ACC112 (cell line): Measurements from ENCODE around the gene SLC8A3.

Experiments used
- H2AFZ ChIP-seq: fragments of 200-600 bp; sonication (generic); one replicate; pipeline ENCODE4 v1.6.0; 2017; ENCODE audit warnings: antibody characterized with exemption, low read length; ENCODE audit not compliant: unreplicated experiment
- H3K27ac ChIP-seq: fragments of 200-600 bp; sonication (generic); 2 replicates; pipeline ENCODE4 v1.5.1; 2014; ENCODE audit warnings: low read depth, mild to moderate bottlenecking, antibody characterized with exemption, low read length, moderate library complexity
- H3K27me3 ChIP-seq: fragments of 200-600 bp; sonication (generic); 2 replicates; pipeline ENCODE4 v1.6.1; 2014; ENCODE audit warnings: mild to moderate bottlenecking, antibody characterized with exemption, low read length, moderate library complexity, mixed read lengths; ENCODE audit not compliant: insufficient read depth
- H3K36me3 ChIP-seq: fragments of 200-600 bp; sonication (generic); 2 replicates; pipeline ENCODE4 v1.6.1; 2016; ENCODE audit warnings: mild to moderate bottlenecking, antibody characterized with exemption, low read length, moderate library complexity, mixed read lengths; ENCODE audit not compliant: insufficient read depth
- H3K4me1 ChIP-seq: fragments of 200-600 bp; sonication (generic); one replicate; pipeline ENCODE4 v1.6.1; 2016; ENCODE audit warnings: low read length, mixed read lengths; ENCODE audit not compliant: insufficient read depth, unreplicated experiment, control insufficient read depth
- H3K4me3 ChIP-seq: fragments of 200-600 bp; sonication (generic); 2 replicates; pipeline ENCODE4 v1.5.1; 2014; ENCODE audit warnings: mild to moderate bottlenecking, low read depth, low read length
- H3K79me2 ChIP-seq: fragments of 200-600 bp; sonication (generic); one replicate; pipeline ENCODE4 v1.6.0; 2016; ENCODE audit warnings: low read length; ENCODE audit not compliant: control insufficient read depth, unreplicated experiment, insufficient read depth

The SLC8A3 gene

DNA sequence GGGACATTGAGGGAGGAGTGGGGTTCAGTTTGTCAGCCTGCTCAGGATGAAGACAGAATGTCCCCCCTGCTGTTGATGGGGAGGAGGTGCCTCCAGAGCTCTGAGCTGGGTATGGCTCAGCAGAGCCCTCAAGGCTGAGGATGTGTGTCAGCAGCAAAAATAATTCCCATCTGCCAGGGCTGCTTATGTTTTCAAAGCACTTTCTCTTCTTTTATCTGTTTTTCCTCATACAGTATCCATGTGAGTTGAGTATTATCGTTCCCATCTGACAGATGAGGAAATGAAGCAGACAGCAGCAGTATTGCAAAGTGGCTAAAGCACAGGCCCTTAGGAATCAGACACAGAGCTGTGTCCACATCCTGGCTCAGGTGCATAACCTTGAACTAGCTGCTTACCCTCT, 94.1 kb downstream of the SLC8A3 start:
- Histone ChIP-seq H3K36me3 (no peaks in the 10 kb centered on the region), H3K79me2 (no peaks in the 10 kb centered on the region), H3K4me1 (no peaks in the 10 kb centered on the region), H3K27me3 (peaks cover 35% of the 10 kb centered on the region), H3K27ac (no peak overlapping the region), H3K4me3 (no peak overlapping the region), H2AFZ (no peak overlapping the region)

DNA sequence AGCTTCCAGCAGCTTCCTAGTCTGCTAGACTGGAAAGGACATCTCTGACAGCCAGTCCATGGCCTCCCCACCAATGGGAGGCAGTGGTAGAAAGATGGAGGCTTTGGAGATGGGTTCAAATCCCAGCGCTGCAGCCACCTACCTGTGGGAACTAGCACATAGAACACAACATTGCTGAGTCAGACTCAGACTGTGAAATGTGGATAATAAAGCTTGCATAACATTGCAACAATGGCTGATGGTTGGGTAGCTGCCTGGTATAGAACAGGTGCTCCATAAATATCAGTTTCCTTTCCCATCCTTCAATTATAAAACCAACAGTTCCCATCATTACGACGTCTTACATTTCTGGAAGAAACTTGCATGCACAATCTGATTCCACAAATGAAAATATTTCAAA, 94.6 kb downstream of the SLC8A3 start:
- Histone ChIP-seq H3K27ac (no peak overlapping the region), H3K4me3 (no peak overlapping the region), H3K79me2 (no peaks in the 10 kb centered on the region), H2AFZ (no peak overlapping the region), H3K27me3 (peaks cover 35% of the 10 kb centered on the region), H3K36me3 (no peaks in the 10 kb centered on the region), H3K4me1 (no peaks in the 10 kb centered on the region)

DNA sequence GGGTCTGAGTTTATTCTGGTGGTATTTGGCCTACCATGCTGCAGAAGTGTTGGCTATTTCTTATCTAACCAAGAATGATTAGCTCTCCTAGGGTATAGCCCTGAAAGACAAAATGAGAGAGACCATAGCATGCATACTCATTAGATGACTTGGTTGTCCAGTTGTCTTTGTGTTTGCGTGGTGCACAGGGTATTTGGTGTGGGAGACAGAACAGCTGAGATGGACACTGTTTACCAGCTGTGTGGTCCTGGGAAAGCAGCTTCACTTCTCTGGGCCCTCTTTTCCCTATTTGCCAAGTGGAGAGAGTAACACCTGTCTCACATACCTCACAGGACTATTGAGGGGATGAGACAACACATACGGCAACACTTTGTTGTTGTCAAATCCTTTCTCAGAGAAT, 95.6 kb downstream of the SLC8A3 start:
- H3K27me3 ChIP-seq = peaks cover 28% of the 10 kb centered on the region
- H3K4me1 ChIP-seq = no peaks in the 10 kb centered on the region
- H3K36me3 ChIP-seq = no peaks in the 10 kb centered on the region
- no peaks in the 10 kb centered on the region for H3K79me2 ChIP-seq
- H2AFZ ChIP-seq = no peak overlapping the region
- H3K4me3 ChIP-seq = no peak overlapping the region
- H3K27ac ChIP-seq = no peak overlapping the region

DNA sequence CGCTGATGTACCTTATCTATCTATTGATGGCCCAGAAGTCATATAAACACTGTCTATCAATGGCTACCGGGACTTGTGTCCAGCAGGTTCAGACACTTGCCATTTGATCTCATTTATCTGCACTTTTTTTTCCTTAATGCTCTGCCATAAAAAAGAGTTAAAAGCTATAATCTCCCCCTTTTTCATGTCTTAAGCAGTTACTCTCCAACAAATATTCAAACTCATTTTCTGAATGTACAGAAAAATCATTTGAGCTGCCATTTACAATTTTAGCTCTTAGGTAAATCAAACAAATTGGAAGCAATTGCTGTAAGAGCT, 101.4 kb downstream of the SLC8A3 start:
- no peak overlapping the region for H3K27ac ChIP-seq
- H3K36me3 ChIP-seq = no peaks in the 10 kb centered on the region
- peaks cover 53% of the 10 kb centered on the region for H3K27me3 ChIP-seq
- H3K4me3 ChIP-seq = no peak overlapping the region
- no peaks in the 10 kb centered on the region for H3K79me2 ChIP-seq
- H2AFZ ChIP-seq = no peak overlapping the region
- no peaks in the 10 kb centered on the region for H3K4me1 ChIP-seq

- no peak overlapping the region for H3K4me3 ChIP-seq
- H3K4me1 ChIP-seq = no peaks in the 10 kb centered on the region
- H2AFZ ChIP-seq = no peak overlapping the region
- no peaks in the 10 kb centered on the region for H3K36me3 ChIP-seq
- H3K79me2 ChIP-seq = no peaks in the 10 kb centered on the region
- peaks cover 54% of the 10 kb centered on the region for H3K27me3 ChIP-seq
- no peak overlapping the region for H3K27ac ChIP-seq
Observed at GRCh38 chr14:70086685-70087379, 101.9 kb downstream of the SLC8A3 start.

GRCh38 chr14:70084226-70084625, 104.5 kb downstream of the SLC8A3 start:
- H3K79me2 ChIP-seq = no peaks in the 10 kb centered on the region
- H3K36me3 ChIP-seq = no peaks in the 10 kb centered on the region
- H3K27me3 ChIP-seq = peaks cover 34% of the 10 kb centered on the region
- no peak overlapping the region for H3K4me3 ChIP-seq
- no peaks in the 10 kb centered on the region for H3K4me1 ChIP-seq
- H3K27ac ChIP-seq = no peak overlapping the region
- H2AFZ ChIP-seq = no peak overlapping the region

DNA sequence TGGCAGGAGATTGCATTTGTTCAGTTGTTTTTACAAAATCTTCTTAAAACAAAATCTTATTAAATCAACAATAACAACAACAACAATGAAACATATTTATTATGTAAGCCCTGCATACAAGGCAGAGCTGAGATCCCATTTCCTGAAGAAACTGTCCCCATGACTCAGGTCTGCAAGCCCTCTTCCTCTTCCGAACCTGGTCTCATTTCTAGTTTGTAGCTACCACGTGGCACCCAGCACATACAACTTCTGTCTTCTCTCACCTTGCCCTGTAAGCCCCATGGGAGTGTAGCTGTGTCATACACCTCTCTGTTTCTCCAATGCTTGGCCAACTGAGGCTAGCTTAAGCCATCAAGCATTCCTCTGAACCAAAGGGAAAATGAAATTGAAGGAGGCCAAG, 106.4 kb downstream of the SLC8A3 start:
- H3K27me3 ChIP-seq = peaks cover 41% of the 10 kb centered on the region
- no peaks in the 10 kb centered on the region for H3K4me1 ChIP-seq
- H2AFZ ChIP-seq = no peak overlapping the region
- H3K4me3 ChIP-seq = no peak overlapping the region
- H3K27ac ChIP-seq = no peak overlapping the region
- H3K79me2 ChIP-seq = no peaks in the 10 kb centered on the region
- H3K36me3 ChIP-seq = no peaks in the 10 kb centered on the region

DNA sequence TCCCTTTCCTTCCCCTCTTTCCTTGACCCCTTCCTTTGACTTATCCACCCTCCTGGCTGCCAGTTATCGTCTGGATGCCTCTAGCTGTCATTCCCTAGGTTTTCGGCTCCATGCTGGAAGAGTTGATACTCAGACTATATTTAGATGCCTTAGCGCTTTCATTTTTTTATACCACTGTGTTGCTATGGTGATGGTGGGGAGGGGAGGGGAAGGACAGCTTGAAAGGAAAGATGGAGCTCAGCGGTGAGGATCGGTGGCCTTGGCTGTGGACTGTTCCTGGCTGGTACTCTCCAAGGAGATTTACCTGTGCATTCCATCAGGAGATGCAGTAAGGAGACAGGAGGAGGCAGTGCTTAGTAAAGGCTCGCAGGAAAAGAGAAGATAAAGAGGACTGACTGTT, 108.7 kb downstream of the SLC8A3 start:
- H3K79me2 ChIP-seq = no peaks in the 10 kb centered on the region
- H3K27ac ChIP-seq = no peak overlapping the region
- H3K27me3 ChIP-seq = peaks cover 50% of the 10 kb centered on the region
- no peak overlapping the region for H2AFZ ChIP-seq
- no peak overlapping the region for H3K4me3 ChIP-seq
- no peaks in the 10 kb centered on the region for H3K36me3 ChIP-seq
- H3K4me1 ChIP-seq = no peaks in the 10 kb centered on the region

- no peak overlapping the region for H3K4me3 ChIP-seq
- no peaks in the 10 kb centered on the region for H3K79me2 ChIP-seq
- H3K27me3 ChIP-seq = peaks cover 37% of the 10 kb centered on the region
- no peak overlapping the region for H3K27ac ChIP-seq
- H2AFZ ChIP-seq = no peak overlapping the region
- H3K4me1 ChIP-seq = no peaks in the 10 kb centered on the region
- H3K36me3 ChIP-seq = no peaks in the 10 kb centered on the region
Observed at GRCh38 chr14:70078329-70078728, 110.4 kb downstream of the SLC8A3 start.

GRCh38 chr14:70077720-70078119, 111.0 kb downstream of the SLC8A3 start:
- Histone ChIP-seq H3K27ac (no peak overlapping the region), H3K27me3 (peaks cover 31% of the 10 kb centered on the region), H2AFZ (no peak overlapping the region)

GRCh38 chr14:70077005-70077404, 111.7 kb downstream of the SLC8A3 start:
- Histone ChIP-seq H3K79me2 (no peaks in the 10 kb centered on the region), H3K36me3 (no peaks in the 10 kb centered on the region), H3K4me3 (no peak overlapping the region), H3K4me1 (no peaks in the 10 kb centered on the region), H3K27me3 (peaks cover 33% of the 10 kb centered on the region), H3K27ac (no peak overlapping the region), H2AFZ (no peak overlapping the region)

More at GRCh38 chr14:70077720-70078119, 111.0 kb downstream of the SLC8A3 start:
- no peaks in the 10 kb centered on the region for H3K36me3 ChIP-seq
- no peak overlapping the region for H3K4me3 ChIP-seq
- no peaks in the 10 kb centered on the region for H3K4me1 ChIP-seq
- H3K79me2 ChIP-seq = no peaks in the 10 kb centered on the region
